NCI-H748 (cell line): ENCODE results near the gene EPB41L3.
A peak's percentile ranks its signal among the peaks of the same experiment; 100 is the strongest.

ENCODE experiments used
- DNase-seq: peaks from one replicate; lab custom pipeline; 2025; ENCODE audit not compliant: unreplicated experiment; lab: John Stamatoyannopoulos, UW

The EPB41L3 gene

GRCh38 chr18:5456577-5457461 lies 87.0 kb downstream of the EPB41L3 start:
- no peak for DNase-seq

- no peak for DNase-seq
These were observed 88.1 kb downstream of the EPB41L3 start for GRCh38 chr18:5455674-5456073.

- no peak for DNase-seq
These were observed 90.8 kb downstream of the EPB41L3 start for GRCh38 chr18:5452943-5453443.

- DNase-seq = no peak
These were observed 91.9 kb downstream of the EPB41L3 start for GRCh38 chr18:5451871-5452270.

GRCh38 chr18:5451150-5451549 lies 92.6 kb downstream of the EPB41L3 start:
- no peak for DNase-seq

- DNase-seq = peak; percentile 11
These were observed 93.8 kb downstream of the EPB41L3 start for GRCh38 chr18:5449858-5450509.

- no peak for DNase-seq
These were observed 96.4 kb downstream of the EPB41L3 start for GRCh38 chr18:5447442-5447841.

- no peak for DNase-seq
These were observed 99.0 kb downstream of the EPB41L3 start for GRCh38 chr18:5444847-5445246.

- DNase-seq = no peak
These were observed 99.5 kb downstream of the EPB41L3 start for GRCh38 chr18:5444269-5444668.

GRCh38 chr18:5439986-5440696 lies 103.7 kb downstream of the EPB41L3 start:
- no peak for DNase-seq

- no peak for DNase-seq
These were observed 109.4 kb downstream of the EPB41L3 start for GRCh38 chr18:5434425-5434824.

GRCh38 chr18:5431836-5432575 lies 111.8 kb downstream of the EPB41L3 start:
- DNase-seq = no peak

- peak; percentile 6 for DNase-seq
These were observed 113.7 kb downstream of the EPB41L3 start for GRCh38 chr18:5430131-5430530.

- no peak for DNase-seq
These were observed 114.1 kb downstream of the EPB41L3 start for GRCh38 chr18:5429681-5430080.

GRCh38 chr18:5425721-5426120 lies 118.1 kb downstream of the EPB41L3 start:
- no peak for DNase-seq

- DNase-seq = peak; percentile 58
These were observed 118.7 kb downstream of the EPB41L3 start for GRCh38 chr18:5424903-5425664.

GRCh38 chr18:5422626-5423025 lies 121.2 kb downstream of the EPB41L3 start:
- DNase-seq = no peak

GRCh38 chr18:5421981-5422380 lies 121.8 kb downstream of the EPB41L3 start:
- no peak for DNase-seq

GRCh38 chr18:5420906-5421305 lies 122.9 kb downstream of the EPB41L3 start:
- DNase-seq = no peak

GRCh38 chr18:5419601-5420000 lies 124.2 kb downstream of the EPB41L3 start:
- DNase-seq = no peak
